Activated B cell treated with CpG ODN at 0.5 μM for 24 hours (primary cell): ENCODE measurements around the gene XPNPEP1. TPM values are rescaled to one million over a fixed set of nuclear protein-coding genes. Genes with fewer than 3 reads are reported as not detected.

ENCODE experiments used
- ATAC-seq: fragments of 200-7000 bp; cut with Tn5 transposase; one replicate; pipeline ENCODE4 v1.10.0; 2021; ENCODE audit warnings: low read depth, mild to moderate bottlenecking, moderate library complexity
- CTCF ChIA-PET: fragments of 350-600 bp; sonication (Branson Sonifier 250); formaldehyde crosslinking; loops from one replicate; lab custom pipeline; 2021; ENCODE audit warnings: antibody characterized with exemption; lab: Charles Lee
- POLR2A ChIA-PET: fragments of 350-600 bp; sonication (Branson Sonifier 250); formaldehyde crosslinking; loops from one replicate; lab custom pipeline; 2021; ENCODE audit warnings: antibody characterized with exemption; lab: Charles Lee
- DNase-seq: peaks from one replicate; pipeline ENCODE4 v3.0.0; 2022
- H3K27ac Mint-ChIP-seq: one replicate; pipeline ENCODE4 v1.8.0; 2020; ENCODE audit warnings: mixed read lengths
- H3K27me3 Mint-ChIP-seq: one replicate; pipeline ENCODE4 v1.8.0; 2021; ENCODE audit warnings: mixed read lengths
- H3K36me3 Mint-ChIP-seq: one replicate; pipeline ENCODE4 v1.8.0; 2021; ENCODE audit warnings: low read depth, mixed read lengths
- H3K4me1 Mint-ChIP-seq: one replicate; pipeline ENCODE4 v1.8.0; 2021; ENCODE audit warnings: mixed read lengths
- H3K4me3 Mint-ChIP-seq: one replicate; pipeline ENCODE4 v1.8.0; 2020; ENCODE audit warnings: mild to moderate bottlenecking, mixed read lengths
- H3K9me3 Mint-ChIP-seq: one replicate; pipeline ENCODE4 v1.8.0; 2020; ENCODE audit warnings: mixed read lengths
- CTCF ChIP-seq: fragments of 200-600 bp; IDR thresholded peaks from one replicate; pipeline ENCODE4 v1.8.0; 2022; ENCODE audit warnings: antibody characterized with exemption, mild to moderate bottlenecking
- intact Hi-C: fragments of 100-400 bp; cut with micrococcal nuclease; formaldehyde crosslinking; loops from one replicate; pipeline ENCODE4 v1.15.1; 2024
- total RNA-seq: library from RNA; stranded (reverse); gene quantifications from 2 replicates; pipeline ENCODE4 v1.2.3, GENCODE V29; 2022

Gene XPNPEP1
- total RNA-seq, 1 donor from 2014 or later = 70.6 TPM

GRCh38 chr10:109947111-109947920 lies 24.0 kb upstream of the XPNPEP1 start:
- Mint-ChIP-seq H3K36me3 (no peaks in the 10 kb centered on the region), H3K27me3 (no peaks in the 10 kb centered on the region), H3K4me3 (no peak overlapping the region), H3K27ac (no peak overlapping the region), H3K9me3 (no peaks in the 10 kb centered on the region), H3K4me1 (no peaks in the 10 kb centered on the region)
- intact Hi-C loops = no loop called here
- ChIA-PET POLR2A (no interaction called here), CTCF (no interaction called here)
- no peak for ATAC-seq
- DNase-seq = no peak
- TF ChIP-seq CTCF = no peak

GRCh38 chr10:109946680-109947079 lies 23.4 kb upstream of the XPNPEP1 start:
- CTCF ChIA-PET = no interaction called here
- no peaks in the 10 kb centered on the region for H3K9me3 Mint-ChIP-seq
- TF ChIP-seq CTCF = no peak
- H3K4me1 Mint-ChIP-seq = no peaks in the 10 kb centered on the region
- no peak overlapping the region for H3K27ac Mint-ChIP-seq
- no peak for ATAC-seq
- POLR2A ChIA-PET = no interaction called here
- intact Hi-C loops = no loop called here
- DNase-seq = no peak
- H3K27me3 Mint-ChIP-seq = no peaks in the 10 kb centered on the region
- no peaks in the 10 kb centered on the region for H3K36me3 Mint-ChIP-seq
- no peak overlapping the region for H3K4me3 Mint-ChIP-seq

GRCh38 chr10:109945473-109946177 lies 22.3 kb upstream of the XPNPEP1 start:
- no peak overlapping the region for H3K27ac Mint-ChIP-seq

GRCh38 chr10:109944613-109945012 lies 21.3 kb upstream of the XPNPEP1 start:
- Mint-ChIP-seq H3K27ac (no peak overlapping the region), H3K36me3 (no peaks in the 10 kb centered on the region), H3K9me3 (no peaks in the 10 kb centered on the region), H3K4me3 (no peak overlapping the region), H3K27me3 (no peaks in the 10 kb centered on the region), H3K4me1 (no peaks in the 10 kb centered on the region)
- TF ChIP-seq CTCF = no peak
- CTCF ChIA-PET = no interaction called here
- intact Hi-C loops = no loop called here
- ATAC-seq (no peak), DNase-seq (no peak)
- POLR2A ChIA-PET = no interaction called here

More at GRCh38 chr10:109945473-109946177, 22.3 kb upstream of the XPNPEP1 start:
- no peak for DNase-seq
- intact Hi-C loops = no loop called here
- H3K9me3 Mint-ChIP-seq = no peaks in the 10 kb centered on the region
- no peaks in the 10 kb centered on the region for H3K27me3 Mint-ChIP-seq
- ChIA-PET CTCF (no interaction called here), POLR2A (interaction anchor here (0.6 kb wide), 1 partner anchor 60 kb away, joined by 3 read pairs; no protein-coding TSS in a partner anchor)
- no peak for TF ChIP-seq CTCF
- no peak for ATAC-seq
- H3K36me3 Mint-ChIP-seq = no peaks in the 10 kb centered on the region
- H3K4me3 Mint-ChIP-seq = no peak overlapping the region
- H3K4me1 Mint-ChIP-seq = no peaks in the 10 kb centered on the region

GRCh38 chr10:109941236-109941862 lies 18.0 kb upstream of the XPNPEP1 start:
- no peak for ATAC-seq
- no peak for TF ChIP-seq CTCF
- Mint-ChIP-seq H3K9me3 (no peaks in the 10 kb centered on the region), H3K4me1 (no peaks in the 10 kb centered on the region), H3K4me3 (no peak overlapping the region), H3K27me3 (no peaks in the 10 kb centered on the region), H3K36me3 (no peaks in the 10 kb centered on the region), H3K27ac (no peak overlapping the region)
- intact Hi-C loops = no loop called here
- no peak for DNase-seq
- CTCF ChIA-PET = no interaction called here
- POLR2A ChIA-PET = no interaction called here
